T-helper 2 cell treated with Interferon-gamma antibody and Interleukin-4, amounts not matched to agents 100 ng/mL and 5 ng/mL, for 36 hours (primary cell): ENCODE data around the gene NR1I2. TPM values are rescaled to one million over a fixed set of nuclear protein-coding genes. Genes with fewer than 3 reads are reported as not detected.

Experiments
- intact Hi-C: fragments of 100-400 bp; cut with micrococcal nuclease; formaldehyde crosslinking; loops from one replicate; pipeline ENCODE4 v1.15.1; 2023
- total RNA-seq: library from RNA; stranded (reverse); gene quantifications from 2 replicates; pipeline ENCODE4 v1.2.3, GENCODE V29; 2022

The NR1I2 gene
- total RNA-seq, 1 donor from 2014 or later = 0.09 TPM

- intact Hi-C loops = no loop called here
These were observed 3.1 kb upstream of the NR1I2 start for GRCh38 chr3:119778811-119779210.

- intact Hi-C loops = no loop called here
These were observed 2.0 kb upstream of the NR1I2 start for GRCh38 chr3:119779731-119780383.

GRCh38 chr3:119782460-119782859 lies 559 bp downstream of the NR1I2 start:
- intact Hi-C loops = no loop called here

GRCh38 chr3:119783255-119783654 lies 1.4 kb downstream of the NR1I2 start:
- intact Hi-C loops = no loop called here

GRCh38 chr3:119783883-119784282 lies 2.0 kb downstream of the NR1I2 start:
- intact Hi-C loops = no loop called here

- intact Hi-C loops = no loop called here
These were observed 4.5 kb downstream of the NR1I2 start for GRCh38 chr3:119786409-119786808.

- intact Hi-C loops = no loop called here
These were observed 8.5 kb downstream of the NR1I2 start for GRCh38 chr3:119790369-119790768.

- intact Hi-C loops = no loop called here
These were observed 10.4 kb downstream of the NR1I2 start for GRCh38 chr3:119792270-119792669.

- intact Hi-C loops = no loop called here
These were observed 12.5 kb downstream of the NR1I2 start for GRCh38 chr3:119794401-119794800.

- intact Hi-C loops = no loop called here
These were observed 13.2 kb downstream of the NR1I2 start for GRCh38 chr3:119794971-119795612.

GRCh38 chr3:119795849-119796248 lies 13.9 kb downstream of the NR1I2 start:
- intact Hi-C loops = no loop called here

- intact Hi-C loops = no loop called here
These were observed 14.5 kb downstream of the NR1I2 start for GRCh38 chr3:119796368-119796767.

GRCh38 chr3:119796785-119797184 lies 14.9 kb downstream of the NR1I2 start:
- intact Hi-C loops = no loop called here

- intact Hi-C loops = no loop called here
These were observed 18.9 kb downstream of the NR1I2 start for GRCh38 chr3:119800844-119801243.

GRCh38 chr3:119808244-119808643 lies 26.3 kb downstream of the NR1I2 start:
- intact Hi-C loops = no loop called here

- intact Hi-C loops = no loop called here
These were observed 26.9 kb downstream of the NR1I2 start for GRCh38 chr3:119808843-119809242.

GRCh38 chr3:119809249-119810017 lies 27.5 kb downstream of the NR1I2 start:
- intact Hi-C loops = loop anchor here (10.0 kb wide), 1 partner anchor 605 kb away; no protein-coding TSS in a partner anchor

GRCh38 chr3:119810018-119810435 lies 28.1 kb downstream of the NR1I2 start:
- intact Hi-C loops = loop anchor here (10.0 kb wide), 1 partner anchor 605 kb away; no protein-coding TSS in a partner anchor

- intact Hi-C loops = loop anchor here (10.0 kb wide), 1 partner anchor 602 kb away; no protein-coding TSS in a partner anchor
These were observed 30.7 kb downstream of the NR1I2 start for GRCh38 chr3:119812491-119813058.

- intact Hi-C loops = loop anchor here (10.0 kb wide), 1 partner anchor 599 kb away; no protein-coding TSS in a partner anchor
These were observed 33.8 kb downstream of the NR1I2 start for GRCh38 chr3:119815716-119816115.

GRCh38 chr3:119817071-119817470 lies 35.2 kb downstream of the NR1I2 start:
- intact Hi-C loops = loop anchor here (10.0 kb wide), 1 partner anchor 598 kb away; no protein-coding TSS in a partner anchor
